Measurements from ENCODE around the gene DLG2. TPM values are rescaled to one million over a fixed set of nuclear protein-coding genes. Genes with fewer than 3 reads are reported as not detected.

DLG2 gene
- total RNA-seq, 1 donor from 2014 or later: 0.18 TPM

DNA sequence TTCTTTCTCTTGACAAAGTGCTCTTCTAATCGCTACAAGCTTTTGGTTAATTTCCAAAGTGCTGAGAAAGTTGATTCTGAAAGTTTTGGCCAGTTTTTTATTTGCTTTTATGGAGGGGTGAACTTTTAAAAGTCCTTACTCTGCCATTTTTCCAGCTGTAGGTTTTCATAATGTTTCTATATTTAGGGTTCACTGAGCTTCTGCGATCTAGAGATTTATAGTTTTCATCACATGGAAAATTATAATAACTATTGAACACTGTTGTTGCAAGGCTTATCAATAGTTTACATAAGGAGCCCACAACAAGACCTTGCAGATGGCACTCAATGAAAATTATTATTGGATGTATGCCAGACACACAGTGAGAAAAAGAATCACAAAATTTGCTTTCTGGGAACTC lies 55.1 kb downstream of the DLG2 start:
- DNase-seq (ENCODE audit: extremely low read depth, low read depth, low spot score): no peak

DNA sequence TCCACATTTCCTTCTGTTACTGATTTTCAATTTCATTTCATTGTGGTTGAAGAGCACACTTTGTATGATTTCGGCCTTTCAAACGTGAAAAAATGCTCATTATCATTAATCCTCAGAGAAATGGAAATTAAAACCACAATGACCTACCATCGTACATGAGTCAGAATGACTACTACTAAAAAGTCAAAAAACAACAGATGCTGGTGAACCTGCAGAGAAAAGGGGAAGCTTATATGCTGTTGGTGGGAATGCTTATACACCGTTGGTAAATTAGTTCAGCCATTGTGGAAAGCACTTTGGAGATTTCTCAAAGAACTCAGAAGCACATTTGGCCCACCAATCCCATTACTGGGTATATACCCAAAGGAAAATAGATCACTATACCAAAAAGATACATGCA lies 57.6 kb downstream of the DLG2 start:
- no peak for DNase-seq (ENCODE audit: extremely low read depth, low read depth, low spot score)

DNA sequence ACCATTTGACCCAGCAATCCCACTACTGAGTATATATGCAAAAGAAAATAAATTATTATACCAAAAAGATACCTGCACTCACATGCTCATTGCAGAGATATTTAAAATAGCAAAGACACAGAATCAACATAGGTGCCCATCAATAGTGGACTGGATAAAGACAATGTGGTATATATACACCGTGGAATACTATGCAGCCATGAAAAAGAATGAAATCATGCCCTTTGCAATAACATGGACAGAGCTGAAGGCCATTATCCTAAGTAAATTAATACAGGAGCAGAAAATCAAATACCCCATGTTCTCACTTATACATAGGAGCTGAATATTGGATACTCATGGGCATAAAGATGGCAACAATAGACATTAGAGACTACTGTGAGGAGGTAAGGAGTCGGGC lies 68.7 kb downstream of the DLG2 start:
- DNase-seq (ENCODE audit: extremely low read depth, low read depth, low spot score): no peak

DNA sequence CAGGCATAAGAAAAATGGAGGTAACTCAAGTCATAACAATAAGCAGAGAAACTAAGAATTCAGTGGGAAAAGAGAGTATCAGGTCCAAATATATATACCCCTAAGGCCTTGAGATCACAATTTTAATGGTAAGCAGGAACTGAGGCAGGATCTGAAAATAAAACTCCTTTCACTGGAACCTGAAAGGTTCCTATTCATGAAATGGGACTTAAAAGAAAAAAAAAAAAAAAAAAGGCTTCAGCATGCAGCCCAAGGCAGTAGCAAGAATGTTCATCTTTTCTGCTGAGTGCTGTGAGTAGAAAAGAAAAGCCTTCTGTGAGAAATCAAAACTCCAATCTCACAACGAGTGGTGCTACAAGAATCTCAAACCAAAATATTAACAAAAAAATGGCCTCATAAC lies 75.3 kb downstream of the DLG2 start:
- DNase-seq (ENCODE audit: extremely low read depth, low read depth, low spot score): no peak

DNA sequence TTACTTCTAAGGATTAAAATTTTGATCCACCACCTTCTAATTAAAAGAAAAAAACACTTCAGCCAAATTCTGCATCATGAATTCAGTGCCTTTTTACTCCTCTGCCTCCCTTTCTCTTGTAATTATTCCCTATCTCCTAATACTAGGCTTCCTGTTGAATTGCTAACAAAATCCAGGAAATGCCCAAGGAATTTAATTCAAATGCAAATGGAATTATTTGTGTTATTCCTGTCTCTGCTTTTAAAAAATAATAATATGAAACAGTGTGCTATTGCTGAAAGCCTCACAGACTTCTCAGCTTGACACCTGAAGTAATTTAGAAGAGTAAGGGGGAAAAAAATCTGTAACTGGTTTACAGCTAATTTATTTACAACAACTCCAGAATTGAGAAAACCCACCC lies 85.5 kb downstream of the DLG2 start:
- DNase-seq (ENCODE audit: extremely low read depth, low read depth, low spot score): no peak

DNA sequence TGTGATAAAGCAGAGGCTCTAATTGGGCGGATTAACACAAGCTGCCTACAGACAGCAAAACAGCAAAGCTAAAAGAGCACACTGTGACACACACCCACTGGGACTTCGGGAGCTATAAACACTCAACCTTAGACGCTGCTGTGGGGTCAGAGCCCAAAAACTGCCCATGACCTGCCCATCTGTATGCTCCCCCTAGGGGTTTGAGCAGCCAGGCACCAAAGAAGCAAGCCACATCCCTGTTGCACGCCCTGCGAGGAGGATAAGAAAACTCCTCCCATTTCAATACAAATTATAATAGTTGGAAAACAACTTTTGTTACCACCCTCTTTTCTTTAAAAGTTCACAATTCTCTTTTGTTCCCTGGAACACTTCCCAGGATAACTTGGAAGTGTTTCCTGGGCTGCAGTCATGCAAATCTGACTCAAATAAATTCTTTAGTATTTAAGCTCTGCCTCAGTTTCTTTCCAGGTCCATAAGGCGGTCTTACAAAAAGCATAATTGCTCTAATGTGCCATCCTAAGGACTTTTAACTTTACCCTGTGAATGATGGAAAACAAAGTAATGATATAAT lies 86.4 kb downstream of the DLG2 start:
- no peak for DNase-seq (ENCODE audit: extremely low read depth, low read depth, low spot score)

DNA sequence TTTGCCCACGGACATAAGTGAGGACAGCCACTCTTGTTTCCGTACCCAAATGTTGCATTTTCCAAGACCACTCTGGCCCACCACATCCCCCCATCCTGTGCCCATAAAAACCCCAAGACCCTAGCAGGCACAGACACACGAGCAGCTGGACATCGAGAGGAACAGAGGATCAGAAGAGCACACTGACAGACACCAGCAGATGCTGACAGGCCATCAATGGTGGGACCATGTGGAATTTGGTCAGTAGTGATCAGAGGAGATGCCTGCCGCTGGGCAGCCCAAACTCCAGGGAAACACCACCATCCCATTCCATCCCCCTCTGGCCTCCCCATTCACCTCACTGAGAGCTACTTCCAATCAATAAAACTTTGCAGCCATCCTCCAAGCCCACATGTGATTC lies 87.0 kb downstream of the DLG2 start:
- DNase-seq (ENCODE audit: extremely low read depth, low read depth, low spot score): no peak

DNA sequence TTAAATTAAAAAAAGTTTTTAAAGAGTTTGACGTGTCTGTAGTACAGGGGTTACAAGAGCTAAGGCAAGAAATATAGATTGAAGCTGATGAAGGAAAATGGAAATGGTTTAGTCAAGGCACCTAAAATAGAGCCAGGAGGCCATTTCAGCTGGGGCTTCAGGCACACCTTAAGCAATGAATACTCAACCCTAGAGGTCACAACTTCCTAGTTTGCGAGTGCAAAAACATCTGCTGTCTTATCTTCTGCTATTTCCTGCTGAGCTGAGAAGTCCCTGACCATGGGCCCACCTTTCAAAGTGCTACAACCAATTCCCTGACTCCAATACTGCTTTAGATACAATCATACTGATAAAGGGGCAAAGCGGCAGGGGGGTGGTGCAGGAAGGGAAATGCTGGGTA lies 87.4 kb downstream of the DLG2 start:
- no peak for DNase-seq (ENCODE audit: extremely low read depth, low read depth, low spot score)

DNA sequence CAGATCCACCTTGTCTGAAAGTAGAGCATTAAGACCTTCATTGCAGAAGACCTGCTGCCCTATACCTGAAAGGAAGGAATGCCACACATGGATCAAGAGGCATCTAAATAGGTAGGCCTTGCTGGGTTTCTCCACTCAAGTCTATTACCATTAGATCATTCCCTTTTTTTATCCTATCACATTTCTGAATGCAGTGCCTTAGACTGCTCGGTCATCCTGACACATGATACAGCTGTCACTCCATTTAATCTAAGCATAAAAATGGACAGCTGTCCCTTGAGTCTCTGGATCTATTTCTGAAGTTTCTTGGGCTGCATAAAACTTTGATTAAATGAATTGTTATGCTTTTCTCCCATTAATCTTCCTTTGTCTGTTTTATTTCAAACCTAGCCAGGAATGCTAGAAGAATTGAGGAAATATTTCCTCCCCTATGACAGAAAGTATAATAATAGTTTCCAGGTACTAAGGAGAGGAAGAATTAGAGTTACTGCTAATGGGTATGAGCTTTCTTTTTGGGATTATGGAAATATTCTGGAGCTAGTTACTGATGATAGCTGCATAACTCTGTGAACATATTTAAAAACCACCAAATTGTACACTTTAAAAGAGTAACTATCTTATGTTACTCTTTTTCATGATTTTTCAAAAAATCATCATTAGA lies 88.0 kb downstream of the DLG2 start:
- no peak for DNase-seq (ENCODE audit: extremely low read depth, low read depth, low spot score)

DNA sequence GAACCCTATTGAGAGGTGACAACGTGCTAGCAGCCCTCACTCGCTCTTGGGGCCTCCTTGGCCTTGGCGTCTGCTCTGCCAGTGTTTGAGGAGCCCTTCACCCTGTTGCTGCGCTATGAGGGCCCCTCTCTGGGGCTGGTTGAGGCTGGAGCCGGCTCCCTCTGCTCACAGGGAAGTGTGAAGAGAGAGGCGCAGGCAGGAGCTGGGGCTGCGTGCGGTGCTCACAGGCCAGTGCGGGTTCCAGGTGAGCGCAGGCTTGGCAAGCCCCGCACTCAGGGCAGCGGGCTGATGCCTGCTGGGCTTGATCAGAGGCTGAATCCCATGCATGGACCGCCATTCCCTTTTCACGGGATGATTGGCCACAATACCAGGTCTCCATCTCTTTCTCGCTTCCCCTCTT lies 90.7 kb downstream of the DLG2 start:
- DNase-seq (ENCODE audit: extremely low read depth, low read depth, low spot score): no peak

DNA sequence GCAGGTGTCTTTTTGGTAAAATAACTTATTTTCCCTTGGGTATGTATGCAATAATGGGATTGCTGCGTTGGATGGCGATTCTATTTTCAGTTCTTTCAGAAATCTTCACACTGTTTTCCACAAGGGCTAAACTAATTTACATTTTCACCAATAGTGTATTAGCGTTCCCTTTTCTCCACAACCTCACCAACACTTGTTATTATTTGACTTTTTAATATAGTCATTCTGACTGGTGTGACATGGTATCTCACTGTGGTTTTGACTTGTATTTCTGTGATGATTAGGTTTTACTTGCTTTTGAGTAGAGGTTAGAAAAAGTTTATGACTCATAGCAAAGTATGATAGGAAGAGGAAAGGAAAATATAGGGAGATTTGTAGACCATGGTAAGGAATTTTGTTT lies 92.3 kb downstream of the DLG2 start:
- DNase-seq (ENCODE audit: extremely low read depth, low read depth, low spot score): no peak

DNA sequence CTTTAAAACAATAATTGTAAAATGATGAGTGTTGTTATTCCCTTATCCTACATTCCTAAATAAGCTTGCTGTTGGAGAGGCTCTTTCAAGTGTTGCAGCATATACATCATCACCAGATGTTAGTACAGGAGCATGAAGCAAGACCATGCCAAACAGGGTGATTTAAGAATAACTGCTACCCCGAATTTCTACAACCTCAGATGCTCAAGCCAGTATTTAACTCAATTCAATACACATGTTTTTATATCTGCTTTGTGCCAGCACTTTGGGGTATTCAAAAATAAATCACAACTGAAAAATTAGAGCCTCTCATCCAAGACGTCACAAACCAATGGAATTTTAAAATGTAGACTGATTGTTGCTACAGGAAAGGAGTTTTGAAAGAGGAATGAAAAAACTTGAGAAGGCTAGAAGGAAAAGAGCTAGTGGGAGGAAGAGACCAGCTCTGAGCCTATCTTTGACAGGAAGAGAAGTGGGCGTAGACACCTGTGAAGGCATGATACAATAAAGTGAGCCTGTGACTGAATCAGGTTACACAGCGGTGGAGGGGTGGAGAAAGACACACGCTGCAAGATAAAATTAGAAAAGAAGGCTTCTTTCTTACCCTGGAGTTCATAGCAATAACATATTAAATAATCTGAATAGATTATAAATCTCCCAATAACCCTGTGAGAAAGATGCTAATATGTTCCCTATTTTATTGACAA lies 95.8 kb downstream of the DLG2 start:
- DNase-seq (ENCODE audit: extremely low read depth, low read depth, low spot score): no peak

DNA sequence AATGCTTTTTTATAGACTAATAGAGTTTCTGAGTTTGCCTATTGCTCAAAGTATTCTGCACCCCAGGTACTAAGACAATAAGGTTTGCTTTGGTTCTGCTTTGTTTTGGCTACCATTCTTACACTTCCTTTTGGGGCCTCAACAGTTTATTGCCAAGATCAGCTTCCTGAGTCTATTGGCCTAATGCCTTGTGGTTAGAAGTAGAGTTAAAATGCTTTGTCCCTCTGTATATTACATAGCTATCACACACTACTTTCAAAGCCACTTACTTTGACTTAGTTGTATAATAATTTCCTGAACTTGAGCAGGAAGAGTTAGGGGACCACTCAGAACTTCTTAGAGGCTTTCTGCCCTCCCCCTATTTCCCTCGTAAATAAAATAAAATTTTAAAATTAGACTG lies 96.5 kb downstream of the DLG2 start:
- DNase-seq (ENCODE audit: extremely low read depth, low read depth, low spot score): no peak

DNA sequence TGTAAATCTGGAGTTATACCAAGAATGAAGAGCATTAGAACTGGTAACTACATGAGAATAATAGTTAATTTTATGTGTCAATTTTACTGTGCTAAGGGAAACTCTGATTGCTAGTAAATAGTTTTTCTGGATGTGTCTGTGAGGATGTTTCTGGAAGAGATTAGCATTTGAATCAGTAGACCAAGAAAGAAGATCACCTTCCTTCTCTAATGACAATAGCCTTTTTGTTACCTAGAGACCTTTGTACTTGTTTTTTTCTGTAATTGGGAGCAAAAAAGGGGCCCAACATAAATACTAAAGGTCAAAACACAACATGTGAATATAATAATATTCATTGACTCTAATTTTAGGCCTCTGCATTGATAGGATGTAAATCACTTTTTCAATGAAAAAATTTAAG lies 100.6 kb downstream of the DLG2 start:
- no peak for DNase-seq (ENCODE audit: extremely low read depth, low read depth, low spot score)

DNA sequence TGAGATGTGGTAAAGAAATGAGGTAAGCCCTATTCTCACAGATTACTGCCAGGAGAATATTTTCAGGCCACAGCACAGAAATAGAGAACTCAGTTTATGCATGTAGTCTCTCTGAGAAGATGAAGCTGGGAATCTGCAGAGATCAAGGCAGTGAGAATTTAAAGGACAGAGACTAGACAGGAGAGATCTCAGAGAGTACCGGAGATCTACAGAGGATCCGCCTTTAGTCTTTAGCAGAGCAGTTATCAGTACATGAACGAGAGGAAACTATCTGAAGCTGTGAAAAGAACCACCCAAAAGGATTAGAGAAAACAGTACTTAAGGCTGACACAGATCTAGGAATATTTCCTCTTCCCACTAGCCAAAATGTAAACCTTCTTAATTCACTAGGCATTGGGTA lies 101.5 kb downstream of the DLG2 start:
- no peak for DNase-seq (ENCODE audit: extremely low read depth, low read depth, low spot score)

DNA sequence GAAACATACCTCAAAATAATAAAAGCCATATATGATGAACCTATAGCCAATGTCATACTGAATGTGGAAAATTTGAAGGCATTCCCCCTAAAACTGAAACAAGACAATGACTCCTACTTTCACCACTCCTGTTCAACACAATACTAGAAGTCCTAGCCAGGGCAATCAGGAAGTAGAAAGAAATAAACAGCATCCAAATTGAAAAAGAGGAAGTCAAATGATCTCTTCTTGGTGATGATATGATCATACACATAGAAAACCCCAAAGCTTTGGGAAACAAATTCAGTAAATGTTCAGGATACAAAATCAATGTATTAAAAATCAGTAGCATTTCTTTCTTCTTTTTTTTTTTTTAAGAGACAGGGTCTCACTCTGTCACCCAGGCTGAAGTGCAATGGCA lies 109.9 kb downstream of the DLG2 start:
- no peak for DNase-seq (ENCODE audit: extremely low read depth, low read depth, low spot score)

DNA sequence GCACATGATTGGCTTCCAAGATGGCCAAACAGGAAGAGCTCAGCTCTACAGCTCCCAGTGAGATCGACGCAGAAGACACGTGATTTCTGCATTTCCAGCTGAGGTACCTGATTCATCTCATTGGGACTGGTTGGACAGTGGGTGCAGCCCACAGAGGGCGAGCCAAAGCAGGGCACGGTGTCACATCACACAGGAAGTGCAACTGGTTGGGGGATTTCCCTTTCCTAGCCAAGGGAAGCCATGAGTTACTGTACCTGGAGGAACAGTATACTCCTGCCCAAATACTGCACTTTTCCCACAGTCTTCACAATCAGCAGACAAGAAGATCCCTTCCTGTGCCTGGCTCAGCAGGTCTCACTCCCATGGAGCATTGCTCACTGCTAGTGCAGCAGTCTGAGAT lies 131.2 kb downstream of the DLG2 start:
- DNase-seq (ENCODE audit: extremely low read depth, low read depth, low spot score): no peak

DNA sequence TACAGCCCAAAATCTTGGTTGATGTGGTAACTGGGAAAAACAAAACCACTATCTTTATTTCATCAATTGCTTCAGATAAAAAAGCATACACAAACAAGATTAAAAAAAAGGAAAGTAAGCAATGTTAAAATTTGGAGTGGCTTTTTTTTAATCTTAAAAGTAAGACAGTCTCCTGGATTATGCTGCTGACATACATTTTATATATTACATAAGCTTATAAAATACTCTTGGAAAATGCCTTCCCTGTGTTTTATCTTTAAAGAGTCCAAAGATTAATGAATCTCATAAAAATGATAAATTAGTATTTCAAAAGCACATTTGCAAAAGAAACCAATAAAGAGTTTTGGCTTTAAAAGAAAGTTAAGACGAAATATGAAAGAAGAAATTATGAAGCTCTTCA lies 132.7 kb downstream of the DLG2 start:
- DNase-seq (ENCODE audit: extremely low read depth, low read depth, low spot score): no peak

DNA sequence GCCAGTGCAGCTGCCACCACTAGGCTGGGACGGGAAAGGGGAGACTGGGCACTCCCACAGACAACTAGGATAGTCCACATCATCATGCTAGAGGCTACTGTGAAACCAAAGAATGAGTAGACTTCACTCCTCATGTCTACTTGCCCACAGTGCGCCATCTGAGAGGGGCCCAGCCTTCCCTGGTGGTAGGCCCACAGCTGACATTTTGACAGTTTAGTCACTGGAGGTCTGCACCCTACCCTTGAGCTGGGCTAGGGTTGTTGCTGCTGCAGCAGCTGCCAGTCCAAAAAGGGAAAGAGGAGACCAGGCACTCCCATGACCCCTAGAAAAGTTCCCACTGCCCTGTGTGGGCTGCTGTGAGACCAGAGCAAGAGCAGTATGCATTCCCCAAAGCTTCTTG lies 141.2 kb downstream of the DLG2 start:
- DNase-seq (ENCODE audit: extremely low read depth, low read depth, low spot score): no peak

DNA sequence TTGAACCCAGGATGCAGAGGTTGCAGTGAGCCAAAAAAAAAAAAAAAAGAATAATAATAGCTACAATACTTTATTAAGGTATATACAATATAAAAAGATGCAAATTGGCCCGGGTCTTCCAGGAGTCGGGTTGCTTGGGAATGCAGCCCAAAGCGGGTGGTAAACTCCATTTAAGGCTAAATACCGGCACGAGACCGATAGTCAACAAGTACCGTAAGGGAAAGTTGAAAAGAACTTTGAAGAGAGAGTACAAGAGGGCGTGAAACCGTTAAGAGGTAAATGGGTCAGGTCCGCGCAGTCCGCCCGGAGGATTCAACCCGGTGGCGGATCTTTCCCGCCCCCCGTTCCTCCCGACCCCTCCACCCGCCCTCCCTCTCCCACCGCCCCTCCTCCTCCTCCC lies 143.3 kb downstream of the DLG2 start:
- DNase-seq (ENCODE audit: extremely low read depth, low read depth, low spot score): no peak

DNA sequence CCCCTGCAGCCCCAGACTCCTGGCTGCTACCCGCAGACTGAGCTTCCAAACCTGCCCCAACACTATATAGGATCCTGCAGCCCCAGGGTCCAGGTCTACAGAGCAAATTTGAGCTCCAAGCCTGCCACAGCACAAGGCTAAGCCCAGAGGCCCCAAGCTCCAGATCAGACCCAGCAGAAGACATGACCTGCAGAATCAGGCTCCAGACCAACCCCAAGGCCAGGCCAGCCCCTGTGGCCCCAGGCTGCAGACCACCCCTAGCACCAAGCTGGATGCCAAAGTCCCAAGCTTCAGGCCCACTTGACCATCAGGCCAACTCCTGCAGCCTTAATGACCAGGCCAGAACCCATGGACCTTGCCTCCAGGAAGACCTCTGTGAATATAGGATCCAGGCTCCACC lies 145.3 kb downstream of the DLG2 start:
- DNase-seq (ENCODE audit: extremely low read depth, low read depth, low spot score): no peak

DNA sequence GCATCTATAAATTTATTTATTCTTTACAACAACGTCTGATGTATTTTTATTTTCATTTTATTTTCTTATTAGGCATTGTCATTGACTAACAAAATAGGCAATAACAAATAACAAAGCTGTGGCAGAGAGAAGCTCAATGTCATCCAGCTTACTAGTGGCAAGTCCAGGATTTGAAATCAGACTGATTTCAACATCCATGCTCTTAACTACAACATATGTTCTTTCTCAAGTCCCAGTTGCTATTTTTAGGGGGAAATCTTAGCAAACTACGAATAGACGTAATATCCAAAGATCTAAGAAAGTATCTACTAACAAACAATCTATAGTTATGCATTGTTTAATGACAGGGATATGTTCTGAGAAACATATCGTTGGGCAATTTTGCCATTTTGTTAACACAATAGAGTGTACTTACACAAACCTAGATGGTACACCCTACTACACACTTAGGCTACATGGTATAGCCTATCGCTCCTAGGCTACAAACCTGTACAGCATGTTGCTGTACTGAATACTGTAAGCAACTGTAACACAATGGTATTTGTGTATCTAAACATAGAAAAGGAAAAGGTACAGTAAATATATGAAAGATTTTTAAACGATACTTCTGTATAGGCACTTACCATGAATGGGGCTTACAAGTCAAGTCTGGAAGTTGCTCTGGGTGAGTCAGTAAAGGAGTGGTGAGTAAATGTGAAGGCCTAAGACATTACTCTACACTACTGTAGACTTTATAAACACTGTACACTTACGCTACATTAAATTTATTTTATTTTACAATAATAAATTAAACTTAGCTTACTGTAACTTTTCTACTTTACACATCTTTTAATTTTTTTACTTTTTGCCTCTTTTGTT lies 151.3 kb downstream of the DLG2 start:
- no peak for DNase-seq (ENCODE audit: extremely low read depth, low read depth, low spot score)

Measured in glomerular endothelial cell (primary cell).